Right lobe of liver (tissue), 6 donors: ENCODE data around the gene LCN10. TPM values are rescaled to one million over a fixed set of nuclear protein-coding genes. Genes with fewer than 3 reads are reported as not detected.

Experiments
- ATAC-seq, 4 donors: fragments of 200-7000 bp; cut with Tn5 transposase; one replicate each; pipeline ENCODE4 v1.9.1; 2020; ENCODE audit warnings: mild to moderate bottlenecking in 4 of 4, moderate library complexity in 4 of 4
- DNase-seq, 3 donors: peaks; one replicate each; pipeline ENCODE4 v3.0.0-alpha.2; 2020
- H3K27ac ChIP-seq, 3 donors: fragments of 200-600 bp; one replicate each; pipeline ENCODE4 v1.8.0; 2022
- H3K27me3 ChIP-seq, 2 donors: fragments of 200-600 bp; one replicate each; pipeline ENCODE4 v1.8.0; 2022
- H3K36me3 ChIP-seq, 4 donors: fragments of 200-600 bp; sonication (generic) in 1 of 4; one replicate each; pipeline versions ENCODE4 v1.5.1 to v1.8.0; 2017 to 2022; ENCODE audit warnings: control low read depth in 1 of 4
- H3K4me1 ChIP-seq, 4 donors: fragments of 200-600 bp; sonication (generic) in 1 of 4; one replicate each; pipeline versions ENCODE4 v1.5.1 to v1.8.0; 2017 to 2022; ENCODE audit warnings: control low read depth in 1 of 4
- H3K4me3 ChIP-seq, 3 donors: fragments of 200-600 bp; one replicate each; pipeline ENCODE4 v1.8.0; 2022
- H3K9me3 ChIP-seq, 4 donors: fragments of 200-600 bp; sonication (generic) in 1 of 4; one replicate each; pipeline versions ENCODE4 v1.5.1 to v1.8.0; 2017 to 2022; ENCODE audit warnings: control low read depth in 1 of 4
- POLR2A ChIP-seq: fragments of 450-650 bp; IDR thresholded peaks from one replicate; pipeline ENCODE4 v1.6.1; 2017; ENCODE audit warnings: antibody characterized with exemption, mild to moderate bottlenecking
- WGBS: methylation state at CpG from one replicate; pipeline ENCODE4 v1.1.6; 2018; ENCODE audit warnings: low coverage, low lambda C conversion rate; ENCODE audit not compliant: insufficient coverage; ENCODE audit errors: missing lambda C conversion rate; 5-methylcytosine and 5-hydroxymethylcytosine counted together
- intact Hi-C, 2 donors: fragments of 100-400 bp; cut with DNase I; formaldehyde crosslinking; loops; one replicate each; pipeline versions ENCODE4 v1.11.2 to v1.14.1; 2022
- total RNA-seq, 6 experiments: library from RNA; depleted of rRNA in 2 of 6; stranded (reverse); fragments of >200 nt in 2 of 6; fragmentation: NEBNext Ultra II Directional in 3 of 6; extraction: Animal tissue kit (Norgen Biotek cat#: 25700) in 3 of 6; gene quantifications; one replicate each; pipeline versions ENCODE4 v1.1.0 to v1.2.4, GENCODE V29; 2016 to 2023
- TF ChIP-seq, protein P1 (sequence below), 4 donors: fragments of 200-600 bp in 3 of 4; fragments of 450-650 bp in 1 of 4; IDR thresholded peaks; one replicate each; pipeline versions ENCODE4 v1.5.1 to v1.8.0; 2016 to 2022; ENCODE audit warnings: antibody characterized with exemption in 4 of 4, mild to moderate bottlenecking in 2 of 4
- donor health status: DM: no; HTN: yes; CAD: no.
- donor health status: DM: no; HTN: no; CAD: no.
- donor health status: DM: no; HTN: no; CAD: no.
- donor health status: DM: no; HTN: yes; CAD: no.
- donor health status: DM: no; HTN: yes; CAD: no.

Gene LCN10
- total RNA-seq, 6 experiments from 2014 or later, result 0.23 to 0.81 (median 0.32) TPM; not detected in 2

DNA sequence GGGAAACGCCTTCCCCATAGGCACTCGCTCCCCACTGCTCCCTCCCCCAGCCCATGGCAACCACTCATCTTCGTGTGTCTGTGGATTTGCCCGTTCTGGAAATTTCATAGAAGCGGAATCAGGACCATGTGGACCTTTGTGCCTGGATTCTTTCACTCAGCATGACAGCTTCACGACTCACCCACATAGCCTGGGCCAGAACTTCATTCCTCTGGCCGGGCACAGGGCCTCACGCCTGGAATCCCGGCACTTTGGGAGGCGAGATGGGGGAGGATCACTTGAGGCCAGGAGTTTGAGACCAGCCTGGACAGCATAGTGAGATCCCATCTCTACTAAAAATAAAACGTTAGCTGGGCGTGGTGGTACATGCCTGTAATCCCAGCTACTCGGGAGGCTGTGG is 42.4 kb downstream of the LCN10 start:
- DNase-seq (no peak), ATAC-seq (no peak)
- no peak overlapping the region for H3K4me3 ChIP-seq
- H3K9me3 ChIP-seq, result no peaks in the 10 kb centered on the region
- H3K27ac ChIP-seq, result no peak overlapping the region
- TF ChIP-seq POLR2A, result no peak
- TF ChIP-seq, protein P1, sequence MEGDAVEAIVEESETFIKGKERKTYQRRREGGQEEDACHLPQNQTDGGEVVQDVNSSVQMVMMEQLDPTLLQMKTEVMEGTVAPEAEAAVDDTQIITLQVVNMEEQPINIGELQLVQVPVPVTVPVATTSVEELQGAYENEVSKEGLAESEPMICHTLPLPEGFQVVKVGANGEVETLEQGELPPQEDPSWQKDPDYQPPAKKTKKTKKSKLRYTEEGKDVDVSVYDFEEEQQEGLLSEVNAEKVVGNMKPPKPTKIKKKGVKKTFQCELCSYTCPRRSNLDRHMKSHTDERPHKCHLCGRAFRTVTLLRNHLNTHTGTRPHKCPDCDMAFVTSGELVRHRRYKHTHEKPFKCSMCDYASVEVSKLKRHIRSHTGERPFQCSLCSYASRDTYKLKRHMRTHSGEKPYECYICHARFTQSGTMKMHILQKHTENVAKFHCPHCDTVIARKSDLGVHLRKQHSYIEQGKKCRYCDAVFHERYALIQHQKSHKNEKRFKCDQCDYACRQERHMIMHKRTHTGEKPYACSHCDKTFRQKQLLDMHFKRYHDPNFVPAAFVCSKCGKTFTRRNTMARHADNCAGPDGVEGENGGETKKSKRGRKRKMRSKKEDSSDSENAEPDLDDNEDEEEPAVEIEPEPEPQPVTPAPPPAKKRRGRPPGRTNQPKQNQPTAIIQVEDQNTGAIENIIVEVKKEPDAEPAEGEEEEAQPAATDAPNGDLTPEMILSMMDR (IDR thresholded peaks at IDR 0.05), result no peak
- no peaks in the 10 kb centered on the region for H3K27me3 ChIP-seq
- 73% methylated on average over 11 of the region's 13 CpGs for WGBS
- intact Hi-C loops, result no loop called here
- H3K36me3 ChIP-seq, result no peaks in the 10 kb centered on the region
- peaks cover 0 to 34% (median 15%) of the 10 kb centered on the region in 4 donors for H3K4me1 ChIP-seq

DNA sequence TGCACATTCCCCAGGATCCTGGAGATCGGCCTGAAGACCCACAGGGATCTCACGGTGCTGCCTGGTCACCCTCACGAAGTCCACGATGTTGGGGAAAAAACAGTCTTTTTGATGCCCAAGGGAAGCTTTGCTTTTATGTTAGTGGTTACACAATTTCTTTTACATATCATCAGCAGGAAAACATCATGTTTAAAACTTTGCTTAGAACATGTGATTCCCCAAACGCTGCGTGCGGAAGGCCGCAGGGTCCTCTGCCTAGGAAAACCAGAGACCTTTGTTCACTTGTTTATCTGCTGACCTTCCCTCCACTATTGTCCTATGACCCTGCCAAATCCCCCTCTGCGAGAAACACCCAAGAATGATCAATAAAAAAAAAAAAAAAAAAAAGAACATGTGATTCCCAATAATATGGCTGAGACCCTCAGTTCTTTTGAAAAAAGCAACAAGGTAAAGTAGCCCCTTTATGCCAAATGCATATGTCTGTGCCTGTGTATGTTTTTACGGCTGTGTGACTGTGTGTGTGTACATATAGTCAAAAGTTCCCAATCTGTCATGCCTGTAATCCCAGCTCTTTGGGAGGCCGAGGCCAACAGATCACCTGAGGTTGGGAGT is 44.0 kb downstream of the LCN10 start:
- Histone ChIP-seq H3K27ac (peak overlapping the region; percentile 42 to 76 (median 57)), H3K4me3 (no peak overlapping the region), H3K4me1 (peaks cover 0 to 50% (median 24%) of the 10 kb centered on the region in 4 donors), H3K36me3 (no peaks in the 10 kb centered on the region), H3K27me3 (no peaks in the 10 kb centered on the region), H3K9me3 (no peaks in the 10 kb centered on the region)
- intact Hi-C loops, result no loop called here
- WGBS, result 24% methylated on average over 11 of the region's 11 CpGs
- TF ChIP-seq POLR2A, result no peak
- TF ChIP-seq, protein P1 (IDR thresholded peaks at IDR 0.05), result no peak
- ATAC-seq (peak in 1 of 4 donors; percentile 11), DNase-seq (peak in 1 of 3 donors; percentile 57)

DNA sequence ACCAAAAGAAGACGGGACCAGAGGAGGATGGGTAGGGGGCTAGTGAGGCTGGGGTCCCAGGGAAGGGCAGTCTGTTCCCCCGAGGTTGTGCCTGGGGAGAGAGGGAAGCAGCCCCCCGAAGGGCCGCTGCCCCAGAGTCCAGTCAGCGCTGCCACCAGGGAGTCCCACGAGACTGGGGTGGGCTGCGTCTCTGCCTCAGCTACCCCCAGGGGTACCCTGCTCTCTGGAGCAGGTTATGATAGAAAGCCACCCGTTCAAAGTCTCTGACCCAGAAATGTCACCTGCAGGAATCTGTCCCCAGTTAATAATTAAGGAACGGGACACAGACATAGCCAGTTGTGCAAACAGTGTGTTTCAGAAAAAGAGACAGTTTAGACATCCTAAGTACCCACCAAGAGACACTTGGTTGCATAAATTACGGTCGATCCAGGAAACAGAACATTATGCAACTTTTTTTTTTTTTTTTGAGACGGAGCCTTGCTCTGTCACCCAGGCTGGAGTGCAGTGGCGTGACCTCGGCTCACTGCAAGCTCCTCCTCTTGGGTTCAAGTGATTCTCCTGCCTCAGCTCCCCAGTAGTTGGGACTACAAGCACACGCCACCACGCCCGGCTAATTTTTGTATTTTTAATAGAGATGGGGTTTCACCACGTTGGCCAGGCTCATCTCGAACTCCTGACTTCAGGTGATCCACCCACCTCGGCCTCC is 44.8 kb downstream of the LCN10 start:
- intact Hi-C loops, result no loop called here
- H3K36me3 ChIP-seq, result no peaks in the 10 kb centered on the region
- peak overlapping the region; percentile 56 to 76 (median 57) for H3K27ac ChIP-seq
- H3K27me3 ChIP-seq, result no peaks in the 10 kb centered on the region
- DNase-seq (peak in 1 of 3 donors; percentile 64), ATAC-seq (peak; percentile 5 to 61 (median 12))
- H3K4me1 ChIP-seq, result peaks cover 0 to 57% (median 28%) of the 10 kb centered on the region in 4 donors
- no peaks in the 10 kb centered on the region for H3K9me3 ChIP-seq
- TF ChIP-seq POLR2A, result no peak
- TF ChIP-seq, protein P1 (IDR thresholded peaks at IDR 0.05), result no peak
- 12% methylated on average over 9 of the region's 20 CpGs for WGBS
- H3K4me3 ChIP-seq, result peak overlapping the region in 2 of 3 donors; percentile 34 to 43

DNA sequence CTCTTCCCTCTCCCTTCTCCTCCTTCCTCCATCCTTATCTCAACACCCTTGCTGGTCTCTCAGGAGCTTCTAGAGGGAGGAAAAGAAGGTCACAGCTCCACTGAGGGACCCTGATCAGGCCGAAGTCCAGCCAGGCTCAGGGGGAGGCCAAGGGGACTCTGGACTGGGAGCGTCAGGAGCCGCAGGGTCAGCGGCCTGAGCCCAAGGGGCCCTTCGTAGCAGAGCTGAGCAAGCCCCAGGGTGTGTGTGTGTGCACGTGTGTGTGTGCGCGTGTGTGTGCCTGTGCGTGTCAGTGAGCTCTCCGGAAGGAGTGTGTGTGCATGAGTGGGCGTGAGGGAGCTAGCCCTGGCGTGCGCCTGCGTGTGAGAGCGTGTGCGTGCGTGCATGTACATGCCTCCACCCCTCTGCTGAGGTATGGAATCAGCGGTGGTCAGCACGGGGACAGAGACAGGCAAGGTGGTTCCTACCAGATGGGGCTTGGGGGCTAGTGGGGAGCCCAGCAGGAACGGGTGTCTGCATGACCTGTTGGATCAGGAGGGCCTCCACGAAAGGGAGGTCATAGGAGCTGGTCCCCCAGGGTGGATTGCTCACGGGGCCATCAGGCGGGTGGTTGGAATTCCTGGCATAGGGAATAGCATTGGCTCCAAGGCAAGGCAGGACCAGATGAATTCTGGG is 45.5 kb downstream of the LCN10 start:
- H3K4me3 ChIP-seq, result peak overlapping the region in 2 of 3 donors; percentile 34 to 43
- peak; percentile 8 to 60 (median 17) for ATAC-seq

More for the DNA sequence above, 45.5 kb downstream of the LCN10 start:
- peaks cover 0 to 60% (median 32%) of the 10 kb centered on the region in 4 donors for H3K4me1 ChIP-seq
- 9% methylated on average over 9 of the region's 23 CpGs for WGBS
- peak; percentile 60 to 84 (median 84) for DNase-seq
- peak overlapping the region; percentile 47 to 76 (median 56) for H3K27ac ChIP-seq
- TF ChIP-seq, protein P1 (IDR thresholded peaks at IDR 0.05), result no peak
- TF ChIP-seq POLR2A, result no peak
- no peaks in the 10 kb centered on the region for H3K36me3 ChIP-seq
- no peaks in the 10 kb centered on the region for H3K27me3 ChIP-seq
- no peaks in the 10 kb centered on the region for H3K9me3 ChIP-seq
- intact Hi-C loops, result no loop called here
